C4-2B (cell line): ENCODE results near the gene FRMD3.

Experiments
- H3K27ac ChIP-seq: fragments of 450-650 bp; 2 replicates; pipeline ENCODE4 v1.5.1; 2017
- ZFX ChIP-seq: fragments of 450-650 bp; IDR thresholded peaks from 2 replicates; pipeline ENCODE4 v1.6.1; 2017
- TF ChIP-seq, protein P1 (sequence below): fragments of 450-650 bp; conservative IDR thresholded peaks from 2 replicates; pipeline ENCODE4 v1.5.1; 2017; ENCODE audit warnings: mild to moderate bottlenecking

Gene FRMD3

DNA sequence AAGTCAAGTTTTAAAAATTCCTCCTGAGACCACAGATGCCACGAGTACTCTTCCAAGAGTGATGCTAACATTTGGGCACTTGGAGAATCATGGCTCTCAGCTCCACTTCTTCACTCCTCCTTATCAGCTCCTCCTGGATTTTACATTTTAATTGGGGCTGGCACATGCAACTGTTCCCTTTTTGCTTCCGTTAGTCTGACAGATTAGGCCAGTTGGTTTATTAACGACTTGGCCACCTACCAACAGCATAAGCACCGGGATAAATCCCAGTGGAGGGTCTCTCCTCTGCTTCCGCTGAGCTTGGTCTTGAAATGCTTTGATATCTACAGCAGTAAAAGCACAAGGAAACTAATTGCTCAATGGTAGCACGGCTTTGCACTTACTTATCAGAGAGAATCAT lies 340.6 kb downstream of the FRMD3 start:
- TF ChIP-seq, protein P1, sequence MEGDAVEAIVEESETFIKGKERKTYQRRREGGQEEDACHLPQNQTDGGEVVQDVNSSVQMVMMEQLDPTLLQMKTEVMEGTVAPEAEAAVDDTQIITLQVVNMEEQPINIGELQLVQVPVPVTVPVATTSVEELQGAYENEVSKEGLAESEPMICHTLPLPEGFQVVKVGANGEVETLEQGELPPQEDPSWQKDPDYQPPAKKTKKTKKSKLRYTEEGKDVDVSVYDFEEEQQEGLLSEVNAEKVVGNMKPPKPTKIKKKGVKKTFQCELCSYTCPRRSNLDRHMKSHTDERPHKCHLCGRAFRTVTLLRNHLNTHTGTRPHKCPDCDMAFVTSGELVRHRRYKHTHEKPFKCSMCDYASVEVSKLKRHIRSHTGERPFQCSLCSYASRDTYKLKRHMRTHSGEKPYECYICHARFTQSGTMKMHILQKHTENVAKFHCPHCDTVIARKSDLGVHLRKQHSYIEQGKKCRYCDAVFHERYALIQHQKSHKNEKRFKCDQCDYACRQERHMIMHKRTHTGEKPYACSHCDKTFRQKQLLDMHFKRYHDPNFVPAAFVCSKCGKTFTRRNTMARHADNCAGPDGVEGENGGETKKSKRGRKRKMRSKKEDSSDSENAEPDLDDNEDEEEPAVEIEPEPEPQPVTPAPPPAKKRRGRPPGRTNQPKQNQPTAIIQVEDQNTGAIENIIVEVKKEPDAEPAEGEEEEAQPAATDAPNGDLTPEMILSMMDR, result no peak
- TF ChIP-seq ZFX, result no peak
- H3K27ac ChIP-seq, result no peak overlapping the region

DNA sequence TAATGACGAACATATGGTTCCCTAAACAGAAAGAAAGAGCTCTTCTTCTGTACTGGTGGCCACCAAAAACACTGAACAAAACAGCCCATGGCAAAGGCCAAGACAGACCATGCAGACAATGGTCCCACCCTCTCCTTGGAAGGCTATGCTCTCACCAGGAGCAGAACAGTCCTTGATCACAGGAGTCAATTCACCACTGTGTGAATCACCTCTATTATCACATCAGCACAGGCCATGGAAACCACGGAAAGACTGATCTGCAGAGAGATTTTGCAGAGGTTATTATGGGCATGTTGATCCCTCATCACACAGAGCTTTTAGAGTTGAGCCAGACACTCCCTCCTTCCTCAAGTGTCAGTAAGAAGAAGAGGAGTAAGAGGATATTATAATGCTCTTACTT lies 341.3 kb downstream of the FRMD3 start:
- no peak for TF ChIP-seq ZFX
- TF ChIP-seq, protein P1, result no peak
- no peak overlapping the region for H3K27ac ChIP-seq
